ENCODE results near the gene HOXD10. TPM values are rescaled to one million over a fixed set of nuclear protein-coding genes. Genes with fewer than 3 reads are reported as not detected.

The HOXD10 gene
- total RNA-seq, 1 donor from 2014 or later: not detected

DNA sequence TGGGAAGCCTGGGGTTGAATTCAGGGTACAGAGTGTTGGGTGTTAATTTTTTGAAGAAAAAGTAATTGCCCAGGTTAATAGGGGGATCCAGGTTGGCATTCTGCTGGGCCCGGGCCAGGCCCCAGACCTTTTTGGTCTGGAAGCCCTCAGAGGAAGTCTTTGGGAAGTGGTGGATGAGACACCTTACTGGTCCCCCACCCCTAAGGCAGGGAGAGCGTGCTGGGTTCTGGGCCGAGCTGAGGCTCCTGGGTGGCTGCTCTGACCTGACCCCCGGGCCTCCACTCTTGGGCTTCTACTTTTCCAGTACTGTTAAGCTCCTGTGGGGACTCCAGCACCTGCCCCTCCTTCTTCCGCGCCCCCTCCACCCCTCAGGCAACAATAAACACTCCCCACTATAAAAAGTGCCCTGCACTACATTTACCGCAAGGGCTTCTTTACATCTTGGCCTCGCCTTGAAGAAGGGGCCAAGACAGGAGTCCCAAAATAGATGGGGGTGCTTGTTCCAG, 39.8 kb downstream of the HOXD10 start:
- Mint-ChIP-seq H3K27me3 (ENCODE audit: insufficient read depth, low read depth) (peaks cover 92% of the 10 kb centered on the region), H3K4me1 (peaks cover 9% of the 10 kb centered on the region), H3K4me3 (no peak overlapping the region), H3K36me3 (no peaks in the 10 kb centered on the region), H3K9me3 (peaks cover 3% of the 10 kb centered on the region), H3K27ac (no peak overlapping the region)
- Histone ChIP-seq H2AFZ (replicated peaks) (no peak overlapping the region), H3K27ac (no peak overlapping the region), H3K36me3 (no peaks in the 10 kb centered on the region), H3K4me3 (no peak overlapping the region), H3K9ac (no peak overlapping the region), H3K4me1 (no peaks in the 10 kb centered on the region), H3K4me2 (no peak overlapping the region), H3K9me3 (ENCODE audit: low read depth) (no peaks in the 10 kb centered on the region), H3K27me3 (peaks cover 100% of the 10 kb centered on the region), H3F3A (ENCODE audit: low read depth) (no peaks in the 10 kb centered on the region), H3K79me2 (ENCODE audit: low read depth) (no peaks in the 10 kb centered on the region), H4K20me1 (ENCODE audit: low read depth) (peaks cover 95% of the 10 kb centered on the region)
- no peak for TF ChIP-seq EZH2phosphoT487 (IDR thresholded peaks at IDR 0.05)
- TF ChIP-seq CTCF (IDR thresholded peaks at IDR 0.05): no peak
- no peak for TF ChIP-seq EZH2 (IDR thresholded peaks at IDR 0.05)
- no peak for DNase-seq (ENCODE audit: low spot score)

GRCh38 chr2:176156807-176157498, 40.4 kb downstream of the HOXD10 start, which contains the start of gene HOXD3:
TSS of gene HOXD3 (plus strand) at chr2:176157307. CDS start at chr2:176169115, 11,808 bp downstream.
- Histone ChIP-seq H3K9ac (no peak within 1 kb of the TSS), H3K4me1 (no peaks in the 10 kb centered on the region), H3K4me3 (no peak within 1 kb of the TSS), H3K9me3 (ENCODE audit: low read depth) (no peaks in the 10 kb centered on the region), H2AFZ (replicated peaks) (no peak within 1 kb of the TSS), H3K4me2 (no peak within 1 kb of the TSS), H3K36me3 (no peaks in the 10 kb centered on the region), H4K20me1 (ENCODE audit: low read depth) (peaks cover 95% of the 10 kb centered on the region), H3K27ac (no peak within 1 kb of the TSS), H3K79me2 (ENCODE audit: low read depth) (no peaks in the 10 kb centered on the region), H3F3A (ENCODE audit: low read depth) (no peaks in the 10 kb centered on the region), H3K27me3 (peaks cover 100% of the 10 kb centered on the region)
- Mint-ChIP-seq H3K27me3 (ENCODE audit: insufficient read depth, low read depth) (peaks cover 94% of the 10 kb centered on the region), H3K27ac (no peak within 1 kb of the TSS), H3K4me1 (peaks cover 9% of the 10 kb centered on the region), H3K36me3 (no peaks in the 10 kb centered on the region), H3K9me3 (peaks cover 2% of the 10 kb centered on the region), H3K4me3 (peak within 1 kb of the TSS; percentile 2)
- no peak for DNase-seq (ENCODE audit: low spot score)
- TF ChIP-seq EZH2phosphoT487 (IDR thresholded peaks at IDR 0.05) (peak; percentile 99), EZH2 (IDR thresholded peaks at IDR 0.05) (no peak)

- Mint-ChIP-seq H3K9me3 (peaks cover 2% of the 10 kb centered on the region), H3K27me3 (ENCODE audit: insufficient read depth, low read depth) (peaks cover 94% of the 10 kb centered on the region), H3K4me1 (peaks cover 9% of the 10 kb centered on the region), H3K36me3 (no peaks in the 10 kb centered on the region), H3K4me3 (peak overlapping the region; percentile 2), H3K27ac (no peak overlapping the region)
- Histone ChIP-seq H3K4me1 (no peaks in the 10 kb centered on the region), H2AFZ (replicated peaks) (no peak overlapping the region), H3K36me3 (no peaks in the 10 kb centered on the region), H3K4me2 (no peak overlapping the region), H4K20me1 (ENCODE audit: low read depth) (peaks cover 98% of the 10 kb centered on the region), H3K27me3 (peaks cover 100% of the 10 kb centered on the region), H3K9me3 (ENCODE audit: low read depth) (no peaks in the 10 kb centered on the region), H3K79me2 (ENCODE audit: low read depth) (no peaks in the 10 kb centered on the region), H3F3A (ENCODE audit: low read depth) (no peaks in the 10 kb centered on the region), H3K4me3 (no peak overlapping the region), H3K9ac (no peak overlapping the region), H3K27ac (no peak overlapping the region)
- peak; percentile 99 for TF ChIP-seq EZH2phosphoT487 (IDR thresholded peaks at IDR 0.05)
- peak; percentile 100 for TF ChIP-seq EZH2 (IDR thresholded peaks at IDR 0.05)
- TF ChIP-seq CTCF (IDR thresholded peaks at IDR 0.05): no peak
- DNase-seq (ENCODE audit: low spot score): peak; percentile 82
These were observed 41.1 kb downstream of the HOXD10 start for GRCh38 chr2:176157499-176158185.
